HG03520 (cell line): ENCODE results near the gene FBXO41.

Source experiments
- ATAC-seq: cut with Tn5 transposase; IDR thresholded peaks from one replicate; pipeline ENCODE4 v1.9.1; 2021; ENCODE audit warnings: mild to moderate bottlenecking, moderate library complexity; ENCODE audit not compliant: unreplicated experiment

Gene FBXO41

DNA sequence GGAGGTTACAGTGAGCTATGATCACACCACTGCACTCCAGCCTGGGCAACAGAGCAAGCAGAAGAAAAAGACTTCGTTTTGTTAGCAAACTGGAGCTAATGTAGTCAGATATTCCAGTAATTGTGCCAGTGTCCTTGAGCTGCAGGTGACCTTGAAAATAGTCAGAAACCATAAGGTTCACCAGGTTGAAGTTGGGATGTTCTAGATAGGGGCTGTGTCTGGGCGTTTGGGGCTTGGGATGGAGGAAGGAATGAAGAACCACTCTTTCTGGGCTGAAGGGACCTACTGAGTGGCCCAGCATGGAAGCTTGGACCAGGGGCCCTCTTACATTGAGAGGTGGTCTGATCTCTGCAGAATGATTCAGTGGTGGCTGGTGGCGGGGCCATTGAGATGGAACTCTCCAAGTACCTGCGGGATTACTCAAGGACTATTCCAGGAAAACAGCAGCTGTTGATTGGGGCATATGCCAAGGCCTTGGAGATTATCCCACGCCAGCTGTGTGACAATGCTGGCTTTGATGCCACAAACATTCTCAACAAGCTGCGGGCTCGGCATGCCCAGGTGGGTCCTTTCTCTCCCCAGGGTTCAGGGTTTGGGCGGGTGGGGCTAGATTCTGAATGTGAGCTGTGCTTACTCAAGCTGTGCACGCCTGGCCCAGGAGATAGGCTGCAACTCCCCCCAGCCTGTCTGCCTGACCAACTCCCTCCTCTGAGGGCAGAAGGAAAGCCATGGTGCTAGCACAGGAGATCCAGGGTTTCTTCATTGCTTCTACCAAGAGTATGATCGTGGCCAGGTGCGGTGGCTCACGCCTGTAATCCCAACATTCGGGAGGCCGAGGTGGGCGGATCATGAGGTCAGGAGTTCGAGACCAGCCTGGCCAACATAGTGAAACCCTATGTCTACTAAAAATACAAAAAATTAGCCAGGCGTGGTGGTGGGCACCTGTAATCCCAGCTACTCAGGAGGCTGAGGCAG, 33.1 kb downstream of the FBXO41 start:
- ATAC-seq = no peak

DNA sequence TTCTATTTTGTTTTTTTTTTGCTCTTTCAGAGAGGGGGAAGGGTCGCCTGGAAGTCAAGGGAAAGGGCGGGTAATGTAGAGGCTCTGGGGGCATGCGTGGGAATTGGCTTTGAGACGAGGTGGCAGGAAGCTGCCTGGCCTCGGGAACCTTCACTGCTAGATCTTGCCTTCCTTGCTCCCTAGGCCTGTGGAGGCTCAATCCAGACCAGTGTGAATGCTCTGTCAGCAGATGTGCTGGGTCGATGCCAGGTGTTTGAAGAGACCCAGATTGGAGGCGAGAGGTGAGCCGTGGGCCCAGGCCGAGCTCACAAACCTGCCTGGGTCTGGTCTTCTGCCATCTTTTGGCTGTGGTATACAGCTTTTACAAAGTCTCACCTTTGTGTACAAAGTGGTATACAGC, 34.6 kb downstream of the FBXO41 start:
- ATAC-seq = no peak

DNA sequence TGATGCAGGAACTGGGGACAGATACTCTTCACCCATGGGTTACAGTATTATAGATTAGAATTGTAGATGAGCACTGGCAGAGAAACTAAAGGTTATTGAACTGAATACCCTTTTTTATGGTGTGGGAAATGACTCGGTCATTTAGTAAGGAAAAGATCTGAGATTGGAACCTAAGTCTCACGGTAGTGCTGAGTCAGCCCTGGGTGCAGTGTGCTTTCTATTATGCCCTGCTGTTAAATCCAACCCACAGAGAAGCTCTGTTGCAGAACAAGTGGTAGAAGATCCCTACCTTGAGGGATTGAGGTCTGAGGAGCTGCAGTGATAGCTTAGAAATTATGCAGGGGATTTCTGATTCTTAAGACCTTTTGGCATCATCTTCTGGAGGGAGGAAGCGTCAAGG, 37.4 kb downstream of the FBXO41 start:
- ATAC-seq = no peak

DNA sequence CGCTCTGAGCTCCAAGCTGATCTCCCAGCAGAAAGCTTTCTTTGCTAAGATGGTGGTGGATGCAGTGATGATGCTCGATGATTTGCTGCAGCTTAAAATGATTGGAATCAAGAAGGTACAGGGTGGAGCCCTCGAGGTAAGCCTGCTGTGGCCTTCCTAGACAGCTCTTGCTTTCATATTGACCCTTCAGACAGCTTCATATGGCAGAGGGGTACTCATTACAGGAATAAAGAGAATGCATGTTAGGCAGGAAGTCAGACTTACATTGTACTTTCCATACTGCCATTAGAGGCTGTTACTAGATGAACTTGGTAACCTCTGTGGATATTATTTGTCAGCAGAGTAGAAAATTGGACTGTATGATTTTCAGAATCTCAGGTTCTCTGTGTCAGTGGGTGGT, 39.7 kb downstream of the FBXO41 start:
- ATAC-seq = no peak

DNA sequence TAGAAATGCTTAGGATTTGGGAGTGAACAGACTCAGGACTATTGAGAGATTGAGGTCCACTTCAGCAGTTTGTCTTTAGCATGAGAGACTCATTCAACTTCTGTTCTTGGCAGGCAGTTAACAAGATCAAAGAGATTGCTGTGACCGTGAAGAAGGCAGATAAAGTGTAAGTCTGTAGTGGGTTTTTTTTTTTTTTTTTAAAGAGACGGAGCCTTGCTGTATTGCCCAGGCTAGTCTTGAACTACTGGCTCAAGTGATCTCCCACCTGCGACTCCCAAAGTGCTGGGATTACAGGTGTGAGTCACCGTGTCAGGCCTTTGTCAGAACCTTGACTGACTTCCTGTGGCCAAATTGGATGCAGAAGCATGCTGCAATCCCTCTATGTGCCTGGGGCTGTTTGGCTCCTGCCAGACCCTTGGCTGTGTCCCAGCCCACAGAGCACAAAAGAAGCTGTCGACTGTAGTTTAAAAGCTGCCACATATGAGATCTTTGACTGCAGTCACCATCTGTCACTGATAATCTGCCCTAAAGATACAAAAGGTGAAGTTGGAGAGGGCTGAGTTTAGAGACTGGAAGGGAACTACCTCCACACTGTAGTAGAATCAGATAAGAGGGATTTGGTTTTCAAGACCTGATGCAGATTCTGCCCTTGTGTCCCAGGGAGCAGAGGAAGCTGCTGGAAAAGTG, 40.3 kb downstream of the FBXO41 start:
- no peak for ATAC-seq

DNA sequence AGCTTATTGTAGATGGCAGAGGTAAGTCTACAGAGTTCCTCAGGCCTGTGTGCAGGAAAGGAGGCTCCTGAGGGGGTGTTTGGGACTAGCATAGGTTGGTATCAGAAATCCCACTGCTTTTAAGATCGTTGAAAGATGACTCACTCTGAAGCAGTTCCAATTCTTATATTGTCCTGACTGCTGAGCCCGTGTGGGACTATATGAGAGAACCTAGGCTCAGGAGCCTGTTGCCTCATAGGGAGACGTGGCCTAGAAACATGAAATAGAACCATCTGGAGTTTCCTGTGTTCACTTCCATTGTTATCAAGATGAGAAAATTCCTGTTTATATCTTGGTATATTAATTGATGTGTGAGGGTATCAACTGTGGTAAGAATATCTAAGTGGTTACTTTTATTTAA, 44.5 kb downstream of the FBXO41 start:
- ATAC-seq = no peak

DNA sequence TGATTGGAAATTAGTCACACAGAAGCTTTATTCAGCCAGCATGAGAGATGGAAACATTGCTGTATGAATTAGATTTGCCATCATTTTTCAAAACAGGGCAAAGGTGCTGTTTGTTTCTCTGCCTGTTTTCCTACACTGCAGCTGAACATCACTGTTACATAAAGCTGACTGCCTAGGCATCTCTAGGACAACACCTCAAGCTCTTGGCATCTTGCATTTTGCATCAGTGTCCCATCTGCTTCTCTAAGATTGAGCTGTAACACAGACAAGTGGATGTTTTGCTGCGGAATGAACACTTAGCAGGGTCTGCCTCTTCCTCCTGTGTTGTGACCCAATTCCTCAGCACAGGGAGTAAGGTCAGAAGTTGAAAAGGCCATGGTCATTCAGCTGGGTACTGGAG, 45.3 kb downstream of the FBXO41 start:
- no peak for ATAC-seq

DNA sequence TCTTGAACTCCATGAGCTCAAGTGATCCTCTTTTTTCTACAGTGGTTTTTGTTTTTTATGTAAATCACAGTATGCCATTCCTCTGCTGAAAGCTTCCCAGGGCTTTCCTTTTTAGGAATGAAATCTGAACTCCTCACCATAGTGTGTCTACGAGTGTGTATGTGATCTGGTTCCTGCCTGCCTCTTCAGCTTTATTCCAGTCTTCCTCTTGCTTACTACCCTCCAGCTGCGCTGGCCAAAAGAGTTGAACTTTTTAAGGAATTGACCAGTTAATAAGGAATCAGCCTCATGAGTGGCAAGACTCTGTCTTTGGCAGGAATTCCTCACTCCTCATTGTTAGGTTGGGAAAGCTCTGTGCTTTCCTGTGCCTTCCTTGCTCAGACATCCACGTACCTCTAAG, 46.1 kb downstream of the FBXO41 start:
- no peak for ATAC-seq

DNA sequence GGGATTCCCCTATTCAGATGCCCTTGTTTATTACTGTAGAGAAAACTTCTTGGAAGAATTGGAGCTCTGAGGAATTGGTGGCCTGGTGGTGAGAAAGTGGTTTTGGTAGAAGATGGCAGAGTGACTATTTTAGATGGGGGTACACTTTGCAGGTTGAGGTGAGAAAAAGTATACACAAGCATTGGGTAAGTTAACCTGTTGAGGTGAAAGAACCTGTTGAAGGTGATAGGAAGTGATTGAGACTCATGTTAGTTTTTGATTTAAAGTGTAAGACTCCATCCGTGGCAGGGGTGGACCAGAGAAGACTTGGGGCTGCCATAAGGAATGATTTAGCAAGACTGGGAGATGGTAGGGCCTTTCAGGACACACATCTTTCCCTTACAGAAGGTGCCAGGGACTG, 47.1 kb downstream of the FBXO41 start:
- ATAC-seq = no peak

DNA sequence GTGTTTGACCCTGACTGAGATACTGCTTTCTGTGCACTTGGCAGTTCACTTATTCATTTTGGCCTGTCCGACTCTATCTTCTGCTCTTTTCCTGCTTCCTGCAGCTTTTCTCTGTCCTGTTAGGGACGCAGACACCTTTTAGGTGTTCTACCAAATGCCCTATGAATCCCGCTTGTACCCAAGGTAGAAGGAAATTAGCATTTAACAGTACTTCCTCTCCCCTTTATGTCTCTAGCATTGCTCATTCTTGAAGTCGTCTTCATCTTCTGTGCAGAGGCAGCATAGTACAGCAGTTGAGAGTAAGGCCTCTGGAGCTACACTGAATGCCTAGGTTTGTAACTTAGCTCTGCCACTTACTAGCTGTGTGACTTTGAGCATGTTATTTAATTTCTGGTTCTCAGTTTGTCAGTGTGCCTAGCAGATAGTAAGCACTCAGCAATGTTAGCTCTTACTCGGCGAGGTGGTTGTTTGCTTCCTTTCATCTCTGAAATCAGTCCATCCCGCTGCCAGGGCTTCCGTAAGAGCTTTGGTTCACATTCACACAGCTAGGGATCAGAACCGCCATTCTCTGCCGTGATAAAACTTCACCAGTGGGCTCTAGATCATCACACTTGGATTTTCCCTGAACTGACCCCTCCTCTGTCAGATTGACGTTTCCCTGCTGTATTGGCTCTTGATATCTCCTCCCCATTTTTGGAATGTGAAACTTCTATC, 48.8 kb downstream of the FBXO41 start:
- no peak for ATAC-seq

DNA sequence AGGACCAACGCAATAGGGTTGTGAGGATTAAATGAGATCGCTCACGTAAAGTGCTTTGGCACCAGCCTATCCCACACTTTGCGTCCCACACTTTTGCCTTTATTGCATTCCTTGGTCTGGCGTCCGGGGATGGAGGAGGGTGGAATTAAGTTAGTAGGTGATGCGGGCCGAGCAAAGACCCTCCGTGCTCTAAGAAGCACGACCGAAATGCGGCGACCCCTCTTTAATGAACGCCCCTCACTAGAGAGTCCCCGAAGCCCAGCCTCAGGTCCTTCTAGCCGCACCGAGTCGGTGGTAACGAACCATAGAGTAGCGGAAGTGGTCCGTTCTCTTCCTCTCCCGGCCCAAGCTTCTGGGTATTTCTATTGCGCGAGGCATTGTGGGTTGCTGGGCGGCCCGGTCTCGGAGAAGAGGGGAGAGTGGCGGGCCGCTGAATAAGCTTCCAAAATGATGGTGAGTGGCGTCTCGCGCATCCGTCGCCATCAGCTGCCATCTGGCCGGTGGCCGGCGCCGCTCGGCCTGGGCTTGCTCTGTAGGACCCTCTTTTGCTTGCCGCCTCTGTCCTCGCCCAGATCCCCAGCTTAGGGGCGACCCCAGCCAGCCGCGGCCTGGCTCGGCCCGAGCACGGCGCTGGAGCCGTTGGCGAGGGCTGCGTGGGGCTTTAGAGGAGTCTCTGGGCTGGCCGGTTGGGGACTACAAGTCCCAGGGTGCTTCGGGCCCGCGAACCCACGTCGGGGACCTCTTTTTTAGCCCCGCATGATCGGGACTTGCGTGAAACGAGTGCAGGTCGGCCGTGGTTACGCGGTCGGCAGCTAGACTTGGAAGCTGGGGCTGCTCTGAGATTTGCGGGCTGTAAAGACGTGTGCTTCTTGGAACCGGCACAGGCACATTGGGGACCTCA, 50.1 kb downstream of the FBXO41 start, which contains the start of gene CCT7:
TSS of gene CCT7 (plus strand) at position 377 of the 901 bp plus-strand sequence. CDS start at position 448, 71 bp downstream.
- ATAC-seq = peak; percentile 54

DNA sequence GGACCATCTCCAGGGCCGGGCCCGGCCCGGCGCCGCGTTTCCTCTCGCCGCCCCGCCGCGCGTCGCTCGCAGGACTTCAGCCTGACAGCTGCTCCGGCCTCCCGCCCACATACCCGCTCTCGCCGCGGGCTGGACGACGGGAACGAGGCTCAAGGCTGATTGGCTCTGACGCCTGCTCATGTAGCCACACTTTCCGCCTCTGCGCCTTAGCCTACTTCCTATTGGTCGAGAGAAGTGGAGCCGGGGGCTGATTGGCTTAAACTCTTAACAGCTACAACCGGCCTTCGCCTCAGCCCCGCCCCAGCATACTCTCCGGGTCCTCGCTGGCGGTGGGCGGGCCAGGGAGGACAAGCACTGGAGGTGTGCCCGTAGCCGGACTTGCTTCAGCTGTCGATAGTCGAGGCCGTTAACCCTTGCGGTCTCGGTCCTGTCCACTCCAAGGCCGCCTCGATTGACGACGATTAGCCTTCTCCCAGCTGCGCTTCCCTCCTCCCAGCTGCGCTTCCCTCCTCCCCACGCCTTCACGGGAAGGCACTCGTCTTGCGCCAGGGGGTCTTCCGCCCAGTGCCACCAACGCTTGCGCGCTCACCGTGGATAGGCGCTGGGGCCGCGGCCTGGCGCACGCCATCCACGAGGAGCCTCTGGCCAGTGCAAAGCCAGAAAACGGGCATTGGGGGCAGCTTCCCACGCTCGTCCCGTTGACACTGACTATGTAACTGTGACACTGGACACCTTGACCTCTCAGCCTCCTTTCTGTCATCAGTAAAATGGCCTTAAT, 50.9 kb downstream of the FBXO41 start, which contains the start of gene PRADC1:
TSS of gene PRADC1 (minus strand) at position 86 of the 778 bp plus-strand sequence. CDS start at position 7, 79 bp downstream.
- ATAC-seq = peak; percentile 87

DNA sequence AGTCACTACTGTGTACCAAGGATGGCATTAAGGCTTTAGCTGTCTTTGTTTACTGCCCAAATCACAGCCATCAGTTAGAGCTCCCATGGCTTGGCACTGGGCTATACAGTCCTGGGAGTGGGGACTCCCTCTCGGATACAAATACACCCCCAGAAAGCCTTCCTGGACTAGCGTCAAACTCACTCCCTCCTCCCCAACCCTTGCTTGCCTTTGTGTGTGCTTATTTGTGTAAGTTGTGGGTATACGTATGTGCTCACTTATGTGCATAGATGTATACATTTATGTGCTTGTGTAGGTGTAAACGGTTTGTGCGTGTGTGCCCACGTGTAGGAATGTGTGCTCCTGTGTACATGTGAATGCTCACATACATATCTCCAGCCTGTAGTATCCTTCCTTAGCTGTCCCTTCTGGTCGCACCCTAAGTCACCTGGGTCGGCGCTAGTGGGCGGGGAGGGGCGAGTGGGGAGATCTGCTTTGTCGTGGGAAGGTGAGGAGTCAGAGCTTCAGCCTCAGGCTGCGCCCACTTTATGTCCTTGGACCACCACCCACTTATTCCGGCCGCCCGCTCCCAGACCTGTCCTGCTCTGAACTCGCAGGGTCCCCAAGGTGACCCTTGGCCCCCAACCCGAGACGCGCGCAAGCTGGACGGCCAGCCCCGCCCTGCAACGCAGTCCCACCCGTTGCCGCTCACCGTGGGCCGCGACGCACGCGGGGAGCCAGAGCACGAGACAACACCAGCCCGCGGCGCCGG, 51.7 kb downstream of the FBXO41 start:
- ATAC-seq = peak; percentile 2

DNA sequence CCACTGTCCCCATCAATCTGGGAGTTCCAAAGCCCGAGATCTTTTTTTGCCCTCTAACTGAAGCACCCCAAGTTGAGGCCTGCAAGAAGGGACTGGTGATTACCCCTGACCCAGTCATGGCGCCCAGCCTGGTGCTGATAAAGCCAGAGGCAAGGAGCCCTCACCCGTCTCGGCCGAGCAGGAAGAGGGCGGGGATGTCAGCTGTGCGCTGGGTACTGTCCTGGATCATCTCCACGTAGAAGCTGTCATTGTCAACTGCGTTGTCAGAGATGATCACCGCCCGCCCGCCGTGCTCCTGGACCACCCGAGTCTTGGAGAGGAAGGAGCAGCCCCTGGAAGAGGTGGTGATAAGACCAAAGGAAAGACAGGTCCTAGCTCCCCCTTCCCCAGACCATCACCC, 55.6 kb downstream of the FBXO41 start:
- no peak for ATAC-seq

DNA sequence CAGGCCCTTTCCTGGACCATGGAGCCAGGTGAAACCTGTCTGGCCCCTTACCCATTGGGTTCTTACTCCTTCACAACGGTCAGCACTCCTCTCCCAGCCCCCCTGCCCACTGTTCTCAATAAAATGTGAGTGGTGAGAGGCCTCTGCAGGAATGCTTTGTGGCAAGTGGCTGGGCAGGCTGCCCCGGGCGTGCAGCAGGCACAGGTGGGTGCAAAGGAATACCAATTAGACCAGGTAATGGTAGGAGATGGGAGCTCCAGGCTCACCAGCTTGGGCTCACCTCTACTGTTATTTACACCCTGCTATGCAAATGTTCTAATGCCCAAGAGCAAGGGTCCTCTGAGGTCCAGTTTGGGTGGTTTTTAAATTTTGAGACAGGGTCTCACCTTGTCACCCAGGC, 57.2 kb downstream of the FBXO41 start:
- ATAC-seq = no peak

DNA sequence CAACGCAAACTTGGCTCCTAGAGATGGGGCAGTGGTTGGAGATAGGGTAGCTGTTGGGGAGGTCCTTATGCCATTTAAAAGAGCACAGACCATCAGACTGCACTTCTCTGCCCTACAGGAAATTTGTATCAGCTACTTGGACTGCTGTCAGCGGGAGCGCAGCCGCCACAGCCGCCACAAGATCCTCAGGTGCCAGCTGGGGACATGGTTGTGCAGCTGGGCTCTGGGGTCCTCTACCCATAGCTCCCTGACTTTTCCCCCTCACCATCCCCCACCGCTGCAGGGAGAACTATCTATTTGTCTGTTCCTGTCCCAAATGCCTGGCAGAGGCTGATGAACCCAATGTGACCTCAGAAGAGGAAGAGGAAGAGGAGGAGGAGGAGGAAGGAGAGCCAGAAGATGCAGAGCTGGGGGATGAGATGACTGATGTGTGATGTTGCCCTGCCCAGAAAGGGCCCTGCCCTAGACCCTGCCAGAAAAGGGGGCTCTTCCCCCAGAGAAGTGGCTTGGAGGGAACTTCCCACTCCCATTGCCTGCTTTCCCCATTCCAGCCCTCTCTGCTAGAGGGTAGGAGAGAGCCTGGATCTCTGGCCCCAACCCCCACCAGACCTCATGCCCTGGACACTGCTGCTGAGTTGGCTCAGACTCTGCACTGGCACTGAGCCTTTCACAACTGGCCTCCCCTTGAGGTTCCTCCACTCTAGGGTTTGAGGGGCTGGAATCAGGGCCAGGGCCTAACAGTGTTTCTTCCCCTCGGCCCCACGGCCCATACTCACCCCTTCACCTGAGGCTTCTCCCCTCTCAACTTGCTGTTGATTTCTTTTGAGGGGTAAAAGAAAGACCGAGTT, 58.5 kb downstream of the FBXO41 start:
- no peak for ATAC-seq

DNA sequence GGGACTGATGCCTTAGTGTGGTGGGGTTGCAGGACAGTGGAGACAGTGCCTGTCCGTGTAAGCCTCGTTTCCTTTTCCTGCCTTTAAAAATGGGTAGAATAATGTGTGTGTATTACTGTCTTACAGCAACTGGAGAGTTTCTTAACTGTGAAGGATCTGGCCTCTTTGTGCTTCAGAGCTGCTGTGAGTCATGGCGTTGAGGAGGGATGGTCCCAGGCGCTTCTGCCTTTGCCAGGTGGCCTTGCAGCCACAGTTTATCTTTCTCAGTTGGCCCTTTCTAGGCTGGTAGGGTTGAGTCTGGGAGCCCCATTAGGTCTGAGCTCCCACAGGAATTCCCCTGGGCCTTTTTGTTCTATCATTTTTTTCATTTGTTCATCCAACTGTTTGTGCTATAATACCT, 60.5 kb downstream of the FBXO41 start:
- ATAC-seq = no peak

DNA sequence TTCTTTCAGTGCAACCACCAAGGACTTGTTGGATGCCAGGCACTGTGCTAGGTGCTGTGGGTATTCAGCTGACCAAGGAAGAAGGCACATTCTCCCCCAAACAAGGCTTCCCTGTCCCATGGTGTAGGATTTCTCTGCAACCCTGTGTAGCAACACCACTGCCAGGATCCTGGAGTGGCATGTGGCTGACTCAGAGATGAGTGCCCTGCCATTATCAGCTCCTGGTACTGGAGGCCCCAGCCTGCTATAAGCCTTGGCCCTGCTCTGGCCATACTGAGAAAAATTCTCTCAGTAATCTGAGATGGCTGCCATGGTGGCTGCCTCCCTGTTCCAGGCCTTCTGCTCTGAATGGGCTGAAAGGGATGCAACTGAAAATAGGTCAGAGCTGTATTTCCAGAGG, 66.0 kb downstream of the FBXO41 start:
- no peak for ATAC-seq
